Measurements from ENCODE around the gene LRG1.

LRG1 gene

DNA sequence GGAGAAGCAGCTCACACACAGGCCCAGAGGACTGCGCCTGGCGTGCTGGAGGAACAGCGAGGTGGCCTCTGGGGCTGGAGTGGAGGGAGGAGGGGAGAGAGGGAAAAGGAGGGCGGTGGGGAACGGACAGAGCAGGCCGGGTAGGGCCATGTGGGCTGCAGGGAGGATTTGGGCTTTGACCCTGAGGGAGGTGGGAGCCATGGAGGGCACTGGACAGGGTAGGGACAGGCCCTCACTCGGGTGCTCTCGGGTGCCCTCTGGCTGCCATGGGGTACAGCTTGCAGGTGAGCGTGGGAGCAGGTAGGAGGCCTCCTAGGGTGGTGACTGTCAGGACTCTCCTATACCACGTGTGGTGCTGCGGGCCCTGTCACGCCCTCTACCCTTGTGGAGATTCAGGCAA, 44.4 kb downstream of the LRG1 start:
- no peak for DNase-seq (ENCODE audit: low read depth)

DNA sequence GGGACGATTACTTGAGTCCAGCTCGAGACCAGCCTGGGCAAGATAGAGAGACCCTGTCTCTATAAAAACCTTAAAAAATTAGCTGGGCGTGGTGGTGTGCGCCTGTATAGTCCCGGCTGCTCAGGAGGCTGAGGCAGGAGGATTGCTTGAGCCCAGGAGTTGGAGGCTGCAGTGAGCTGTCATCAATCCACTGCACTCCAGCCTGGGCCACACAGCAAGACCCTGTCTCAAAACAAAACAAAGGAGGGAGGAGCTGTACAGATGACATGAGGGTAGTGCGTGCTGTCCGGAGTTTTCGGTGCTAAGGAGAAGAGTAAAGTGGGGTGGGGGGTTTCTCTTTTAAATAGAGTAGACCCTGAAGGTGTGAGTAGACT, 45.2 kb downstream of the LRG1 start:
- DNase-seq (ENCODE audit: low read depth) = no peak

GRCh38 chr19:4493929-4494690, 45.7 kb downstream of the LRG1 start:
- DNase-seq (ENCODE audit: low read depth) = no peak

GRCh38 chr19:4493104-4493928, 46.5 kb downstream of the LRG1 start:
- no peak for DNase-seq (ENCODE audit: low read depth)

DNA sequence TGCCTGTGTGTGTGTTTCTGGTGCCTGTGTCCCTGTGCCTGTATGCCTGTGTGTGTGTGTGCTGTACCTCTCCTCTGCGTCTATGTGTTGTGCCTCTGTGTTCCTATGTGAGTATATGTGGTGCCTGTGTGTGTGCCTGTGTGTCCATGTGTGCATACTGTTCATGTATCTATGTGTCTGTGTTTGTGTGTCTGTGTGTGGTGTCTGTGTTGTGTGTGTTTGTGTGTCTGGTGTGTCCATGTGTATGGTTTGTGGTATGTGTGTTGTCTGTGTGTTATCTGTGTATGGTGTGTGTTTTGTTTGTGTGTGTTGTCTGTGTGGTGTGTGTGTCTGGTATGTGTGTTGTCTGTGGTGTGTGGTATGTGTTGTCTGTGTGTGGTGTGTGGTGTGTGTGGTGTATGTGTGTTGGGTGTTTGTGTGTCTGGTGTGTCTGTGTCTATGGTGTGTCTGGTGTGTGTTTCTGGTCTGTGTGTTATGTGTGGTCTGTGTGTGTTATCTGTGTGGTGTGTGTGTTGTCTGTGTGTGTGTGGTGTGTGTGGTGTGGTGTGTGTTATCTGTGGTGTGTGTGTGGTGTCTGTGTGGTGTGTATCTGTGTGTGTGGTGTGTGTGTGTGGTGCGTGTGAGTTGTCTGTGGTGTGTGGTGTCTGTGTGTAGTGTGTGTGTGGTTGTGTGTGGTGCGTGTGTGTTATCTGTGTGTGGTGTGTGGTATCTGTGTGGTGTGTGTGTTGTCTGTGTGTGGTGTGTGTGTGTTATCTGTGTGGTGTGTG, 47.3 kb downstream of the LRG1 start:
- DNase-seq (ENCODE audit: low read depth) = no peak

GRCh38 chr19:4491446-4491845, 48.4 kb downstream of the LRG1 start:
- DNase-seq (ENCODE audit: low read depth) = no peak

- no peak for DNase-seq (ENCODE audit: low read depth)
Observed at GRCh38 chr19:4488496-4488895, 51.3 kb downstream of the LRG1 start.

DNA sequence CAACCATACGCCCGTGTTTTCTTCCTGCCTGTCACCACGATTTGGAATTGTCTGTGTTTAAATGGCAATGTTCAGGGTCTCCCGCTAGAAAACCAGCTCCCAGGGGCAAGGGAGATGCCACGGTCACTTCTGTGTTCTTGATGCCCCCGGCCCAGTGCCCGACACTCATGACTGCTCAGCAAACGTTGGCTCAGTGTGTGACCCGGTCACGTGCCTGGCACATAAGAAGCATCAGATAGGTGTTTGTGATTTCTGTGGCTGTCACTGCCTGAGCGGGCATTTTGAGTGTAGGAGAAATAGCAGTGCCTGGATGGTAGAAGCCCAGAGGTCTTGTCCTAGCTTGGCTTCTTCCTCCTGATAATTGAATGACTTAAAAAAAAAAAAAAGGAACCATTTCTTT, 52.3 kb downstream of the LRG1 start:
- no peak for DNase-seq (ENCODE audit: low read depth)

All from T follicular helper cell (primary cell).